Esophagus muscularis mucosa (tissue), 3 donors: ENCODE results near the gene HNF1A.

ENCODE experiments used
- POLR2A ChIP-seq: fragments of 450-650 bp; IDR thresholded peaks from one replicate; pipeline ENCODE4 v1.6.1; 2017; ENCODE audit warnings: antibody characterized with exemption, moderate library complexity, mild to moderate bottlenecking, low read depth
- TF ChIP-seq, protein P1 (sequence below), 3 experiments: fragments of 200-600 bp in 2 of 3; fragments of 450-650 bp in 1 of 3; sonication (generic) in 2 of 3; IDR thresholded peaks; one replicate each; pipeline ENCODE4 v1.5.1; 2017 to 2019; ENCODE audit warnings: antibody characterized with exemption in 3 of 3, mild to moderate bottlenecking in 2 of 3, moderate library complexity in 1 of 3

GRCh38 chr12:120955232-120955631, 23.1 kb upstream of the HNF1A start:
- TF ChIP-seq, protein P1, sequence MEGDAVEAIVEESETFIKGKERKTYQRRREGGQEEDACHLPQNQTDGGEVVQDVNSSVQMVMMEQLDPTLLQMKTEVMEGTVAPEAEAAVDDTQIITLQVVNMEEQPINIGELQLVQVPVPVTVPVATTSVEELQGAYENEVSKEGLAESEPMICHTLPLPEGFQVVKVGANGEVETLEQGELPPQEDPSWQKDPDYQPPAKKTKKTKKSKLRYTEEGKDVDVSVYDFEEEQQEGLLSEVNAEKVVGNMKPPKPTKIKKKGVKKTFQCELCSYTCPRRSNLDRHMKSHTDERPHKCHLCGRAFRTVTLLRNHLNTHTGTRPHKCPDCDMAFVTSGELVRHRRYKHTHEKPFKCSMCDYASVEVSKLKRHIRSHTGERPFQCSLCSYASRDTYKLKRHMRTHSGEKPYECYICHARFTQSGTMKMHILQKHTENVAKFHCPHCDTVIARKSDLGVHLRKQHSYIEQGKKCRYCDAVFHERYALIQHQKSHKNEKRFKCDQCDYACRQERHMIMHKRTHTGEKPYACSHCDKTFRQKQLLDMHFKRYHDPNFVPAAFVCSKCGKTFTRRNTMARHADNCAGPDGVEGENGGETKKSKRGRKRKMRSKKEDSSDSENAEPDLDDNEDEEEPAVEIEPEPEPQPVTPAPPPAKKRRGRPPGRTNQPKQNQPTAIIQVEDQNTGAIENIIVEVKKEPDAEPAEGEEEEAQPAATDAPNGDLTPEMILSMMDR (IDR thresholded peaks at IDR 0.05) = no peak
- no peak for TF ChIP-seq POLR2A
